ENCODE data around the gene RBM48. TPM values are rescaled to one million over a fixed set of nuclear protein-coding genes. Genes with fewer than 3 reads are reported as not detected.

The RBM48 gene
- 7.1 and 10.4 TPM in 2 replicates for total RNA-seq

DNA sequence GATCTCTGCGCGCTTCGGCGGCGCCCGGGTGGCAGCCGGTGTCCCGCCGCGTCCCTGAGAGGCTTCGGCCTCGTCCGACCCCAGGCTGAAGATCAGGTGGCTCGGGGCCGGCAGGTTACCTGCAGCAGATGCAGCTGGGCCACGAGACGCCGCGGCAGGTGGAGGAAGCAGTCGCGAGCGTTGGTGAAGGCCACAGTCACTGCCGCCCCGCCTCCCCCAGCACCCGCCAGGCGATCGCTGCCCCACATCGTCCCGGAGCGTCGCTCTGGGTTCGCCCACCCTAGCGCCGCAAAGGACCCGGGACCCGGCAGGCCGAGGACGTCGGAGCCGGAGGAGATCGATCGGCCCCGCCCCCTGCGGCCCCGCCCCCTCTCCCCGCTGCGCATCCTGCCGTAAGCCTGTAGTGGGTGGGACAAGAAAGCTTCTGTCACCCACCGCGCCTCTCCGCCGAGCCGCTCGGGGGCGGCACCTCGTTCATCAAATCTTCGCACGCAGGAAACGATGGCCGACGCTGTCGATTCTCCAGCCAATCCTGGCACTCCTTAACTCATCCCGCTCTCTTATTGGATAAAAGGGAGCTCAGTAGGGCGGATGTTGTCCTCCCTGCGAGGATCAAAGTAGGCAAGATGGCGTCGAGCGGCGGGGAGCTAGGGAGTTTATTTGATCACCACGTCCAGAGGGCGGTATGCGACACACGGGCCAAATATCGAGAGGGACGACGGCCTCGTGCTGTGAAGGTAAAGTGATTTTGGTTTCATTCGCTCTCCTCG is at the start of gene RBM48, which contains the start of gene PEX1:
Gene RBM48 (plus strand): TSS at position 608 of the 770 bp plus-strand sequence. CDS start 19 bp downstream, at position 627.
Gene PEX1 (minus strand): TSS at position 333 of the 770 bp plus-strand sequence. CDS start 85 bp downstream, at position 248.

Other genes starting within 250 kb of the RBM48 start
- gene GATAD1, start 81.3 kb upstream of the RBM48 start, total RNA-seq: 18.0 and 19.5 TPM in 2 replicates
- gene ERVW-1, start 50.8 kb upstream of the RBM48 start, total RNA-seq: not detected in 2 replicates
- gene PEX1, start 275 bp upstream of the RBM48 start, total RNA-seq: 6.9 and 11.9 TPM in 2 replicates
- 10.3 and 12.4 TPM in 2 replicates for gene FAM133B, start 61.6 kb downstream of the RBM48 start, total RNA-seq